ENCODE data around the gene TGFBR3L.

Gene TGFBR3L

GRCh38 chr19:7917267-7918061 lies 2.8 kb downstream of the TGFBR3L start (continued):
- no peak for TF ChIP-seq PRDM10 (tag by site-specific recombination; IDR thresholded peaks at IDR 0.05)
- no peak for TF ChIP-seq GLI2 (tag by site-specific recombination; IDR thresholded peaks at IDR 0.05; ENCODE audit: borderline replicate concordance, low read depth)
- no peak for TF ChIP-seq ZNF776 (tag by site-specific recombination; IDR thresholded peaks at IDR 0.05; ENCODE audit: borderline replicate concordance)
- TF ChIP-seq ZNF785 (tag by site-specific recombination; IDR thresholded peaks at IDR 0.05): no peak
- peak; percentile 97 for TF ChIP-seq ZIC2 (tag by site-specific recombination; IDR thresholded peaks at IDR 0.05)
- no peak for TF ChIP-seq ZNF626 (tag by site-specific recombination; IDR thresholded peaks at IDR 0.05)
- no peak for TF ChIP-seq ZNF174 (tag by site-specific recombination; IDR thresholded peaks at IDR 0.05)
- TF ChIP-seq ZNF768 (tag by site-specific recombination; IDR thresholded peaks at IDR 0.05): no peak
- peak; percentile 63 for TF ChIP-seq ZNF335 (tag by site-specific recombination; conservative IDR thresholded peaks at IDR 0.05)
- TF ChIP-seq ZNF670 (tag by site-specific recombination; IDR thresholded peaks at IDR 0.05; ENCODE audit: low read depth): no peak
- peak; percentile 58 for TF ChIP-seq SP2 (tag by site-specific recombination; IDR thresholded peaks at IDR 0.05)
- TF ChIP-seq ZNF23 (tag by site-specific recombination; IDR thresholded peaks at IDR 0.05; ENCODE audit: borderline replicate concordance): no peak
- TF ChIP-seq ZBTB17 (tag by site-specific recombination; IDR thresholded peaks at IDR 0.05): peak; percentile 7; the same call in 1 of the 2 replicates
- no peak for TF ChIP-seq ZNF138 (tag by site-specific recombination; IDR thresholded peaks at IDR 0.05; ENCODE audit: borderline replicate concordance)
- TF ChIP-seq, protein P1, sequence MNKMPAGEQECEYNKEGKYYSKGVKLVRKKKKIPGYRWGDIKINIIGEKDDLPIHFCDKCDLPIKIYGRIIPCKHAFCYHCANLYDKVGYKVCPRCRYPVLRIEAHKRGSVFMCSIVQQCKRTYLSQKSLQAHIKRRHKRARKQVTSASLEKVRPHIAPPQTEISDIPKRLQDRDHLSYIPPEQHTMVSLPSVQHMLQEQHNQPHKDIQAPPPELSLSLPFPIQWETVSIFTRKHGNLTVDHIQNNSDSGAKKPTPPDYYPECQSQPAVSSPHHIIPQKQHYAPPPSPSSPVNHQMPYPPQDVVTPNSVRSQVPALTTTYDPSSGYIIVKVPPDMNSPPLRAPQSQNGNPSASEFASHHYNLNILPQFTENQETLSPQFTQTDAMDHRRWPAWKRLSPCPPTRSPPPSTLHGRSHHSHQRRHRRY (tag by site-specific recombination; IDR thresholded peaks at IDR 0.05): no peak
- TF ChIP-seq, protein P2, sequence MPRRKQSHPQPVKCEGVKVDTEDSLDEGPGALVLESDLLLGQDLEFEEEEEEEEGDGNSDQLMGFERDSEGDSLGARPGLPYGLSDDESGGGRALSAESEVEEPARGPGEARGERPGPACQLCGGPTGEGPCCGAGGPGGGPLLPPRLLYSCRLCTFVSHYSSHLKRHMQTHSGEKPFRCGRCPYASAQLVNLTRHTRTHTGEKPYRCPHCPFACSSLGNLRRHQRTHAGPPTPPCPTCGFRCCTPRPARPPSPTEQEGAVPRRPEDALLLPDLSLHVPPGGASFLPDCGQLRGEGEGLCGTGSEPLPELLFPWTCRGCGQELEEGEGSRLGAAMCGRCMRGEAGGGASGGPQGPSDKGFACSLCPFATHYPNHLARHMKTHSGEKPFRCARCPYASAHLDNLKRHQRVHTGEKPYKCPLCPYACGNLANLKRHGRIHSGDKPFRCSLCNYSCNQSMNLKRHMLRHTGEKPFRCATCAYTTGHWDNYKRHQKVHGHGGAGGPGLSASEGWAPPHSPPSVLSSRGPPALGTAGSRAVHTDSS (tag by site-specific recombination; IDR thresholded peaks at IDR 0.05): no peak
- peak; percentile 90 for TF ChIP-seq ZBTB48 (tag by site-specific recombination; IDR thresholded peaks at IDR 0.05)
- TF ChIP-seq, protein P3, sequence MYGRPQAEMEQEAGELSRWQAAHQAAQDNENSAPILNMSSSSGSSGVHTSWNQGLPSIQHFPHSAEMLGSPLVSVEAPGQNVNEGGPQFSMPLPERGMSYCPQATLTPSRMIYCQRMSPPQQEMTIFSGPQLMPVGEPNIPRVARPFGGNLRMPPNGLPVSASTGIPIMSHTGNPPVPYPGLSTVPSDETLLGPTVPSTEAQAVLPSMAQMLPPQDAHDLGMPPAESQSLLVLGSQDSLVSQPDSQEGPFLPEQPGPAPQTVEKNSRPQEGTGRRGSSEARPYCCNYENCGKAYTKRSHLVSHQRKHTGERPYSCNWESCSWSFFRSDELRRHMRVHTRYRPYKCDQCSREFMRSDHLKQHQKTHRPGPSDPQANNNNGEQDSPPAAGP (tag by site-specific recombination; IDR thresholded peaks at IDR 0.05): 0 out of 2 replicates have a peak, but pooled peaks have one; percentile 27
- no peak for TF ChIP-seq TSHZ1 (tag by site-specific recombination; IDR thresholded peaks at IDR 0.05; ENCODE audit: borderline replicate concordance)
- TF ChIP-seq ZNF624 (tag by site-specific recombination; IDR thresholded peaks at IDR 0.05): no peak
- TF ChIP-seq MYNN (tag by site-specific recombination; IDR thresholded peaks at IDR 0.05; ENCODE audit: borderline replicate concordance): no peak
- TF ChIP-seq ZNF19 (tag by site-specific recombination; IDR thresholded peaks at IDR 0.05; ENCODE audit: low read depth): no peak
- TF ChIP-seq GLI4 (tag by site-specific recombination; IDR thresholded peaks at IDR 0.05): no peak
- TF ChIP-seq HOXD13 (CRISPR knock-in tag; IDR thresholded peaks at IDR 0.05; ENCODE audit: borderline replicate concordance): no peak
- no peak for TF ChIP-seq ZNF404 (tag by site-specific recombination; IDR thresholded peaks at IDR 0.05)
- TF ChIP-seq ZNF37A (tag by site-specific recombination; IDR thresholded peaks at IDR 0.05): no peak
- no peak for TF ChIP-seq ZNF341 (tag by site-specific recombination; IDR thresholded peaks at IDR 0.05; ENCODE audit: low read depth)
- TF ChIP-seq ZNF707 (tag by site-specific recombination; IDR thresholded peaks at IDR 0.05): no peak
- TF ChIP-seq SP3 (tag by site-specific recombination; IDR thresholded peaks at IDR 0.05): 0 out of 2 replicates have a peak, but pooled peaks have one; percentile 16
- no peak for TF ChIP-seq ZNF175 (tag by site-specific recombination; IDR thresholded peaks at IDR 0.05)
